OCI-LY1 (cell line): ENCODE data around the gene HOPX.

Experiments
- H2AFZ ChIP-seq: fragments of 200-600 bp; sonication (generic), shearing (Covaris generic); 2 replicates; pipeline ENCODE4 v1.6.0; 2014; ENCODE audit warnings: antibody characterized with exemption, mild to moderate bottlenecking, low read length
- H3F3A ChIP-seq: fragments of 200-600 bp; sonication (generic), shearing (Covaris generic); 2 replicates; pipeline ENCODE4 v1.6.0; 2014; ENCODE audit warnings: mild to moderate bottlenecking, antibody characterized with exemption, low read length, moderate library complexity; ENCODE audit not compliant: insufficient read depth
- H3K27ac ChIP-seq: fragments of 200-600 bp; sonication (generic); 2 replicates; pipeline ENCODE4 v1.5.1; 2014; ENCODE audit warnings: low read length, mixed run types, mild to moderate bottlenecking, low read depth; ENCODE audit not compliant: poor library complexity, severe bottlenecking
- H3K27me3 ChIP-seq: fragments of 200-600 bp; sonication (generic); 2 replicates; pipeline ENCODE4 v1.6.0; 2014; ENCODE audit warnings: antibody characterized with exemption, mild to moderate bottlenecking, low read length, moderate library complexity; ENCODE audit not compliant: insufficient read depth
- H3K36me3 ChIP-seq: fragments of 200-600 bp; sonication (generic); 2 replicates; pipeline ENCODE4 v1.6.1; 2014; ENCODE audit warnings: mild to moderate bottlenecking, antibody characterized with exemption, low read length, moderate library complexity, mixed read lengths; ENCODE audit not compliant: insufficient read depth
- H3K4me1 ChIP-seq: fragments of 200-600 bp; sonication (generic); 2 replicates; pipeline ENCODE4 v1.5.1; 2014; ENCODE audit warnings: mild to moderate bottlenecking, low read length, moderate library complexity; ENCODE audit not compliant: insufficient read depth, severe bottlenecking
- H3K4me2 ChIP-seq: fragments of 200-600 bp; sonication (generic), shearing (Covaris generic); 2 replicates; pipeline ENCODE4 v1.6.1; 2014; ENCODE audit warnings: low read length
- H3K4me3 ChIP-seq: fragments of 200-600 bp; sonication (generic); 2 replicates; pipeline ENCODE4 v1.5.1; 2014; ENCODE audit warnings: low read length, low read depth, mild to moderate bottlenecking, mixed read lengths; ENCODE audit not compliant: poor library complexity, severe bottlenecking
- H3K79me2 ChIP-seq: fragments of 200-600 bp; shearing (Covaris generic); 2 replicates; pipeline ENCODE4 v1.6.1; 2016; ENCODE audit warnings: mixed run types, low read length, mixed read lengths; ENCODE audit not compliant: insufficient read depth
- H3K9ac ChIP-seq: fragments of 200-600 bp; sonication (generic), shearing (Covaris generic); 2 replicates; pipeline ENCODE4 v1.6.1; 2014; ENCODE audit warnings: mild to moderate bottlenecking, low read length, mixed read lengths
- H3K9me2 ChIP-seq: fragments of 200-600 bp; sonication (generic), shearing (Covaris generic); 2 replicates; pipeline ENCODE4 v1.6.1; 2014; ENCODE audit warnings: low read depth, mild to moderate bottlenecking, low read length, mixed read lengths
- H3K9me3 ChIP-seq: fragments of 200-600 bp; shearing (Covaris generic); 2 replicates; pipeline ENCODE4 v1.6.1; 2014; ENCODE audit warnings: low read length, mixed read lengths
- H4K20me1 ChIP-seq: fragments of 200-600 bp; sonication (generic), shearing (Covaris generic); 2 replicates; pipeline ENCODE4 v1.6.0; 2016; ENCODE audit warnings: mild to moderate bottlenecking, low read length; ENCODE audit not compliant: insufficient read depth
- CTCF ChIP-seq: fragments of 200-600 bp; sonication (generic), shearing (Covaris generic); IDR thresholded peaks from 2 replicates; pipeline ENCODE4 v1.5.1; 2017; ENCODE audit warnings: mild to moderate bottlenecking, antibody characterized with exemption, low read length, moderate library complexity, mixed read lengths
- EZH2 ChIP-seq: fragments of 200-600 bp; sonication (generic), shearing (Covaris generic); IDR thresholded peaks from 2 replicates; pipeline ENCODE4 v1.8.0; 2017; ENCODE audit warnings: borderline replicate concordance, mixed run types, mild to moderate bottlenecking, antibody characterized with exemption, low read length, moderate library complexity, mixed read lengths

HOPX gene

GRCh38 chr4:56648021-56648823 is 32.9 kb downstream of the HOPX start:
- no peaks in the 10 kb centered on the region for H3K9me2 ChIP-seq
- no peaks in the 10 kb centered on the region for H3K4me1 ChIP-seq
- no peaks in the 10 kb centered on the region for H3K79me2 ChIP-seq
- H3K4me2 ChIP-seq: no peak overlapping the region
- 0 out of 2 replicates have a peak, but pooled peaks cover 5% of the 10 kb centered on the region for H3K27me3 ChIP-seq
- no peak overlapping the region for H2AFZ ChIP-seq
- no peaks in the 10 kb centered on the region for H3F3A ChIP-seq
- H3K4me3 ChIP-seq: no peak overlapping the region
- no peak overlapping the region for H3K27ac ChIP-seq
- no peak for TF ChIP-seq EZH2
- no peak for TF ChIP-seq CTCF
- H3K9ac ChIP-seq: no peak overlapping the region
- H3K9me3 ChIP-seq: 0 out of 2 replicates have a peak, but pooled peaks cover 2% of the 10 kb centered on the region
- H4K20me1 ChIP-seq: no peaks in the 10 kb centered on the region
- H3K36me3 ChIP-seq: no peaks in the 10 kb centered on the region

- TF ChIP-seq CTCF (no peak), EZH2 (no peak)
- H3K4me3 ChIP-seq: no peak overlapping the region
Observed at GRCh38 chr4:56646341-56646740, 34.8 kb downstream of the HOPX start.

GRCh38 chr4:56643596-56643995 is 37.5 kb downstream of the HOPX start:
- no peaks in the 10 kb centered on the region for H3F3A ChIP-seq
- H3K4me1 ChIP-seq: no peaks in the 10 kb centered on the region
- H3K27ac ChIP-seq: no peak overlapping the region
- no peak for TF ChIP-seq EZH2
- no peak for TF ChIP-seq CTCF
- no peaks in the 10 kb centered on the region for H3K79me2 ChIP-seq
- no peaks in the 10 kb centered on the region for H3K36me3 ChIP-seq
- H3K4me2 ChIP-seq: no peak overlapping the region
- 0 out of 2 replicates have a peak, but pooled peaks cover 5% of the 10 kb centered on the region for H3K27me3 ChIP-seq
- H3K9me3 ChIP-seq: 0 out of 2 replicates have a peak, but pooled peaks cover 2% of the 10 kb centered on the region
- no peak overlapping the region for H3K9ac ChIP-seq
- no peak overlapping the region for H2AFZ ChIP-seq
- no peaks in the 10 kb centered on the region for H4K20me1 ChIP-seq
- no peak overlapping the region for H3K4me3 ChIP-seq
- H3K9me2 ChIP-seq: no peaks in the 10 kb centered on the region

More at GRCh38 chr4:56646341-56646740, 34.8 kb downstream of the HOPX start:
- Histone ChIP-seq H3F3A (no peaks in the 10 kb centered on the region), H2AFZ (no peak overlapping the region), H3K27ac (no peak overlapping the region), H3K9me3 (0 out of 2 replicates have a peak, but pooled peaks cover 2% of the 10 kb centered on the region), H3K27me3 (0 out of 2 replicates have a peak, but pooled peaks cover 5% of the 10 kb centered on the region), H3K4me2 (no peak overlapping the region), H3K79me2 (no peaks in the 10 kb centered on the region), H3K4me1 (no peaks in the 10 kb centered on the region), H3K9ac (no peak overlapping the region), H4K20me1 (no peaks in the 10 kb centered on the region), H3K9me2 (no peaks in the 10 kb centered on the region), H3K36me3 (no peaks in the 10 kb centered on the region)
